Parathyroid adenoma (tissue), 2 donors: ENCODE measurements around the gene PSRC1.

Experiments
- H2AFZ ChIP-seq: fragments of 300-600 bp; sonication (generic); one replicate; pipeline ENCODE4 v1.7.0; 2017; ENCODE audit warnings: antibody characterized with exemption, mild to moderate bottlenecking
- H3K27ac ChIP-seq: fragments of 300-600 bp; sonication (generic); one replicate; pipeline ENCODE4 v1.7.0; 2017
- H3K27me3 ChIP-seq: fragments of 300-600 bp; sonication (generic); one replicate; pipeline ENCODE4 v1.7.0; 2017; ENCODE audit warnings: low read length; ENCODE audit not compliant: control insufficient read depth, insufficient read depth
- H3K36me3 ChIP-seq: fragments of 300-600 bp; sonication (generic); one replicate; pipeline ENCODE4 v1.7.0; 2017; ENCODE audit warnings: low read length; ENCODE audit not compliant: control insufficient read depth, insufficient read depth
- H3K4me1 ChIP-seq: fragments of 300-600 bp; sonication (generic); one replicate; pipeline ENCODE4 v1.7.0; 2017; ENCODE audit warnings: control low read depth
- H3K4me2 ChIP-seq: fragments of 300-600 bp; sonication (generic); one replicate; pipeline ENCODE4 v1.7.0; 2017; ENCODE audit warnings: low read length
- H3K4me3 ChIP-seq: fragments of 300-600 bp; sonication (generic); one replicate; pipeline ENCODE4 v1.7.0; 2017; ENCODE audit warnings: low read depth, low read length
- H3K79me2 ChIP-seq: fragments of 300-600 bp; sonication (generic); one replicate; pipeline ENCODE4 v1.7.0; 2017; ENCODE audit warnings: control low read depth
- H3K9ac ChIP-seq: fragments of 300-600 bp; sonication (generic); one replicate; pipeline ENCODE4 v1.7.0; 2017; ENCODE audit warnings: mild to moderate bottlenecking
- H3K9me3 ChIP-seq: fragments of 300-600 bp; sonication (generic); one replicate; pipeline ENCODE4 v1.7.0; 2017; ENCODE audit warnings: low read length; ENCODE audit not compliant: control insufficient read depth
- CTCF ChIP-seq: fragments of 300-600 bp; sonication (generic); IDR thresholded peaks from one replicate; pipeline ENCODE4 v1.7.0; 2017; ENCODE audit warnings: antibody characterized with exemption, mild to moderate bottlenecking
- donor health status: primary hyperparathyroidism.

The PSRC1 gene

GRCh38 chr1:109304226-109304920 is 21.4 kb upstream of the PSRC1 start:
- TF ChIP-seq CTCF: no peak
- H3K4me2 ChIP-seq: no peak overlapping the region
- H3K9ac ChIP-seq: no peak overlapping the region
- no peak overlapping the region for H2AFZ ChIP-seq
- no peaks in the 10 kb centered on the region for H3K27me3 ChIP-seq
- H3K4me3 ChIP-seq: no peak overlapping the region
- H3K9me3 ChIP-seq: no peaks in the 10 kb centered on the region
- peaks cover 4% of the 10 kb centered on the region for H3K4me1 ChIP-seq
- H3K27ac ChIP-seq: no peak overlapping the region
- no peaks in the 10 kb centered on the region for H3K36me3 ChIP-seq
- no peaks in the 10 kb centered on the region for H3K79me2 ChIP-seq

DNA sequence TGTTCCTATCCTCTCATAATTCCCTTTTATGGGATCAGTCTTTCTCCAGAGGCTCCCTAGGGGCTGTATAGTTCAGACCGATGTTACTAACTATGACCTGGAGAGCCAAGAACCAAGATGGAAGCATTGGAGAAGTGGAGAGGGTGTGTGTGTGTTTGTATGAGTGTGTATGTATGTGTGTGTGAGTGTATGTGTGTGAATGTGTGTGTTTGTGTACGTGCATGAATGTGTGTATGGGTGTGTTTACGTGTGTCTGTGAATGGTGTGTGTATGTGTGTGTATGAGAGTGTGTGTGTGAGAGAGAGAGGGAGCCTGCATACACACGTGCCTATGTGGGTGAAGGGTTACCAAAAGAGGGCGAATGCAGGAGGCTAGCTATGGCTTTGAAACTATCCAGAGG is 18.9 kb upstream of the PSRC1 start:
- Histone ChIP-seq H3K27ac (no peak overlapping the region), H3K79me2 (no peaks in the 10 kb centered on the region), H3K27me3 (no peaks in the 10 kb centered on the region), H3K4me2 (no peak overlapping the region), H3K4me1 (peaks cover 16% of the 10 kb centered on the region), H2AFZ (no peak overlapping the region), H3K9ac (no peak overlapping the region), H3K9me3 (no peaks in the 10 kb centered on the region), H3K4me3 (no peak overlapping the region), H3K36me3 (no peaks in the 10 kb centered on the region)
- no peak for TF ChIP-seq CTCF

GRCh38 chr1:109300650-109301151 is 17.8 kb upstream of the PSRC1 start:
- Histone ChIP-seq H3K79me2 (no peaks in the 10 kb centered on the region), H3K9ac (no peak overlapping the region), H3K36me3 (no peaks in the 10 kb centered on the region), H2AFZ (no peak overlapping the region), H3K27me3 (no peaks in the 10 kb centered on the region), H3K4me1 (peaks cover 16% of the 10 kb centered on the region), H3K4me3 (no peak overlapping the region), H3K9me3 (no peaks in the 10 kb centered on the region), H3K27ac (no peak overlapping the region), H3K4me2 (no peak overlapping the region)
- TF ChIP-seq CTCF: no peak

- no peak for TF ChIP-seq CTCF
- Histone ChIP-seq H3K9me3 (no peaks in the 10 kb centered on the region), H2AFZ (peak overlapping the region; percentile 58), H3K27ac (peak overlapping the region; percentile 81), H3K4me2 (peak overlapping the region; percentile 23), H3K9ac (no peak overlapping the region), H3K4me3 (no peak overlapping the region), H3K27me3 (no peaks in the 10 kb centered on the region), H3K36me3 (no peaks in the 10 kb centered on the region), H3K79me2 (no peaks in the 10 kb centered on the region), H3K4me1 (peaks cover 16% of the 10 kb centered on the region)
Measured at GRCh38 chr1:109299558-109300343, 16.8 kb upstream of the PSRC1 start.
